Effector memory CD4-positive, alpha-beta T cell (primary cell): ENCODE measurements around the gene USH2A.

Experiments
- DNase-seq, 3 donors: peaks; one replicate each; pipeline ENCODE4 v3.0.0-alpha.2; 2020
- H3K27ac ChIP-seq: 2 replicates; pipeline ENCODE4 v1.7.0; 2013; ENCODE audit warnings: mild to moderate bottlenecking, low read length, moderate library complexity; ENCODE audit not compliant: insufficient read depth, poor library complexity, severe bottlenecking
- H3K27me3 ChIP-seq: replicated peaks from 2 replicates; pipeline ENCODE4 v1.7.0; 2013; ENCODE audit warnings: mild to moderate bottlenecking, low read length; ENCODE audit not compliant: insufficient read depth, control insufficient read depth, poor library complexity, severe bottlenecking
- H3K36me3 ChIP-seq: 2 replicates; pipeline ENCODE4 v1.7.0; 2013; ENCODE audit warnings: mild to moderate bottlenecking, low read length, moderate library complexity; ENCODE audit not compliant: control insufficient read depth, insufficient read depth
- H3K4me1 ChIP-seq: 2 replicates; pipeline ENCODE4 v1.7.0; 2013; ENCODE audit warnings: low read length, mild to moderate bottlenecking; ENCODE audit not compliant: control insufficient read depth, insufficient read depth, poor library complexity, severe bottlenecking
- H3K4me3 ChIP-seq: 2 replicates; pipeline ENCODE4 v1.7.0; 2013; ENCODE audit warnings: low read length, low read depth, mild to moderate bottlenecking; ENCODE audit not compliant: insufficient read depth, poor library complexity, severe bottlenecking
- H3K9me3 ChIP-seq: 2 replicates; pipeline ENCODE4 v1.7.0; 2013; ENCODE audit warnings: mild to moderate bottlenecking, low read length, moderate library complexity; ENCODE audit not compliant: control insufficient read depth

Gene USH2A

DNA sequence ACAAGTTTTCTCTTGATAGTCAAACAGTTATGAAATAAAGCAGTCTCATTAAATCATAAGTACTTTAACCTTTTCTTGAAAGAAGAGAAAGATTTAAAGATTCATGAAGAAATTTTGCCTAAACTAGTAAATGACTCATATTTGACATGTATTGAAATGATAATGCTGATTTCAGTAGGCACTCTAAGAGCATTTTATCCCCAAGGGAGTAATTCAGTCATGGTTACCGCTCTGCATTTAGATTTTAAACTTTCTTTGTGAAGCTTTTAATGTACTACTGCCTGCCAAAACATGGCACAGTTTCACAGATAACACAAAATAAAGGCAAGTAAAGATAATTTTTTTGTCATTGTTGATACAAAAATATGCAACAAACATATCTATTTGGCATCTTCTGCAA, 6.8 kb downstream of the USH2A start:
- H3K4me1 ChIP-seq = no peaks in the 10 kb centered on the region
- no peak for DNase-seq
- H3K27ac ChIP-seq = no peak overlapping the region

DNA sequence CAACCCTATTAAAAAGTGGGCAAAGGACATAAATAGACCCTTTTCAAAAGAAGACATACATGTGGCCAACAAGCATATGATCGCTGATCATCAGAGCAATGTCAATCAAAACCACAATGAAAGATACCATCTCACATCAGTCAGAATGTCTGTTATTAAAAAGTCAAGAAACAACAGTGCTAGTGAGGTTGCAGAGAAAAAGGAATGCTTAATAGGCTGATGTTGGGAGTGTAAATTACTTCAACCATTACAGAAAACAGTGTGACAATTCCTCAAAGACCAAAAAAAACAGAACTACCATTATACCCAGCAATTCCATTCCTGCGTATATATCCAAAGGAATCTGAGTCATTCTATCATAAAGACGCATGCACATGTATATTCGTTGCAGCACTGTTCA, 13.2 kb downstream of the USH2A start:
- no peaks in the 10 kb centered on the region for H3K4me1 ChIP-seq
- DNase-seq = no peak
- no peaks in the 10 kb centered on the region for H3K27me3 ChIP-seq
- H3K4me3 ChIP-seq = no peak overlapping the region
- H3K9me3 ChIP-seq = no peaks in the 10 kb centered on the region
- H3K27ac ChIP-seq = no peak overlapping the region
- no peaks in the 10 kb centered on the region for H3K36me3 ChIP-seq

More for the DNA sequence above, 6.8 kb downstream of the USH2A start:
- Histone ChIP-seq H3K4me3 (no peak overlapping the region), H3K9me3 (no peaks in the 10 kb centered on the region), H3K36me3 (no peaks in the 10 kb centered on the region), H3K27me3 (no peaks in the 10 kb centered on the region)

DNA sequence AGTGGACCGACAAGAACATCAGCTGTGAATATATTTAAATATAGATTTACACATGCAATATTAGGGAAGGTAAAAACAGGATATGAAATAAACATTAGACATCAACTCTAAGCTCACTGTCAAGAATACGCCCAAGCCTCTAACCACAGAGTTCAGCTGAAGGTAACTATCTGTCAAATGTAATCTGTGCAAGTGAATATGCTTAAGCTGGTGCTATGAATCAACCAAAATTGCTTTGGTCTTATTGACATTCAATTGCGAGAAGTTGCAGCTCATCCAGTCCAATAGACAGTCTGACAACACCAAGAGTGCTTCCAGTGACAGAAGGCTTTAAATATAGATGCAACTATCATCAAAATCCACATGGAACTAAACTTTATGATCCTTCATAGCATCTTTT, 32.3 kb downstream of the USH2A start:
- Histone ChIP-seq H3K27me3 (no peaks in the 10 kb centered on the region), H3K27ac (no peak overlapping the region), H3K4me3 (no peak overlapping the region), H3K4me1 (no peaks in the 10 kb centered on the region), H3K36me3 (no peaks in the 10 kb centered on the region), H3K9me3 (no peaks in the 10 kb centered on the region)
- DNase-seq = no peak

DNA sequence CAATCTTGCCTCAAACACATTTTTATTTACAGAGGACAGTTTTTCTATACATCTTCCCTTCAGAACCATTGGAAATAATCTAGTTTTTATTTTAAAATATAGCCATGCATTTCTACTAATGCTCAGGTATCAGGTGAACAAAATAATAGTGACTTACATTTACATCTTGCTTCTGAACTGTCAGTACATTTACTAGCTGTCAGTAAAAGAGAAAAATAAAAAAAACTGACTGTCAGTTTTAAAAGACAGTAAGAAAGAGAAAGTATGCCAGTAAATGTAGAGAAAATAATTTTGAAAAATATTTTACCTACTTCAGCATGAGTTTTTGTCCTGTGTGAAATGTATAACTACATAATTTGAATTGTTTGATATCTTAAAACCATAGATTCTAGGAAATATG, 33.5 kb downstream of the USH2A start:
- Histone ChIP-seq H3K9me3 (no peaks in the 10 kb centered on the region), H3K4me1 (no peaks in the 10 kb centered on the region), H3K27me3 (no peaks in the 10 kb centered on the region), H3K27ac (no peak overlapping the region), H3K4me3 (no peak overlapping the region), H3K36me3 (no peaks in the 10 kb centered on the region)
- no peak for DNase-seq

DNA sequence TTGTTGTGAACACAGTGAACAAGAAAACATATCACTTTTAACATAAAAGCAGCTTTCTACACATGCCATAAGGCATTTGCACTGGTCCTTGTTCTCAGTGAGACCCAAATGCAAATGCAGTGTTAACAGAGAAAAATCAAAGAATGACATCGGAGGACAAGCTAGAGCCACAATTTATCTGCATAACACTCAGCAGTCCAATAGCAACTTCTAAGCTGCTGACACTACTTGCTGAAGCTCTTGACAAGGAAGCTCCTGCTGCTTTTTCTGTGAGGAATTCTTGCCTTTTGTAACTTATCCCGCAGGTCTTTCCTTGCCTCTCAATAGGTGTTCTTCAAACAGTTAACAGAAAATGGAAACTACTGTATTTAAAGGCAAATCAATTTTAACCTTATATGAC, 34.7 kb downstream of the USH2A start:
- no peaks in the 10 kb centered on the region for H3K36me3 ChIP-seq
- H3K27me3 ChIP-seq = no peaks in the 10 kb centered on the region
- DNase-seq = no peak
- no peak overlapping the region for H3K27ac ChIP-seq
- no peaks in the 10 kb centered on the region for H3K4me1 ChIP-seq
- H3K9me3 ChIP-seq = no peaks in the 10 kb centered on the region
- H3K4me3 ChIP-seq = no peak overlapping the region

DNA sequence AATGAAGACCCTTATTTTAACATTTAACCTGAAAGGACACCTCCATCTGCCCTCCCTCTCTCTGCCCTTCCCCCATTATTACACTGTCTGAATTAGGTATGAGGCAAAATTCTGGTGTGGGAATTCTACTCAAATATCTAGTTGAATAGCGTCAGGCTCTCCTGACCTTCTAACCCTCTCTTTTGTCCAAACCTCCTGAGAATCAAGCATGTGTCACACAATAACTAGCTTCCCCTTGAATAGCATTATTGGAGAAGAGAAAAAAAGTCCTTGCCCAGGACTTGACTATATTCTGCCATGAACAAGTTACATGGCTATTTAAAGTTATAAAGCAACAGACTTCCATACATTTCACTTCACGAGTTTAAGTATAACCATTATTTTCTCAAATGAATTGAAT, 35.5 kb downstream of the USH2A start:
- Histone ChIP-seq H3K27ac (no peak overlapping the region), H3K4me3 (no peak overlapping the region), H3K9me3 (no peaks in the 10 kb centered on the region), H3K27me3 (no peaks in the 10 kb centered on the region), H3K36me3 (no peaks in the 10 kb centered on the region), H3K4me1 (no peaks in the 10 kb centered on the region)
- DNase-seq = no peak

DNA sequence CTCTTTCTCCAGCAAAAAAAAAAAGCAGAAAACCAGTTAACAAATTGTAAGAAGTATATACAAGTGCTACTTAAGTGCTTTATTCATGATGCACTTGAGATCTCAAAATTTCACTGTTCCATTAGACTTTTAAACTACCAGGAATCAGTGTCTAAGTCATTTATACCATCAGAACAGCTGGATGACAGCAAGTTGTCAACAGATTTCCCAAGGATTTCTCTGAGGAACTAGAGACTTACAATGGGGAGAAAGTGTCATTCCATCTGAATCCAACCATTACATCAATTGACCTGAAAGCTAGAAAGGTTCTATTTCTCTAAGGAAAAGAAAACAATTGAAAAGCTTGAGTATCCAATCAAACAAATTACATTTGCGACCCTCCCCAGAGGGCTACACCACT, 43.8 kb downstream of the USH2A start:
- no peak for DNase-seq
- Histone ChIP-seq H3K36me3 (no peaks in the 10 kb centered on the region), H3K4me1 (no peaks in the 10 kb centered on the region), H3K4me3 (no peak overlapping the region), H3K27ac (no peak overlapping the region), H3K27me3 (no peaks in the 10 kb centered on the region), H3K9me3 (no peaks in the 10 kb centered on the region)

DNA sequence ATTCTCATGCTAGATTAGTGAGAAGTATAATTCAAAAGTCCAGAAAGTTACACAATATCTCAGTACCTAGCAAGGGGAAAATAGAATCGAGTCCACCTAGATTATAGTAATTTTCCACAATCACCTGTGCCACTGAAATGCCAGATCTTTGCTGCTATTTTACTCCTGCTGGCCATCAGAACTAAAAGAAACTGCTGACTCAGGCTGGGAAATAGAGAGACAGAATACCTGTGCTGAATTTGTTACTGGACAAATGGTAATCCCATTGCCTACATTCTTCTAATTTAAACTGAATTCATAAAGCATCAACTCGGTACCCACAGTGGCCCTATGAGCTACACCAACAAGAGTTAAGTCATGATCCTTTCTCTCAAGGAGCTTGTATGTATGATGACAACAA, 55.0 kb downstream of the USH2A start:
- no peak for DNase-seq
- no peaks in the 10 kb centered on the region for H3K36me3 ChIP-seq

DNA sequence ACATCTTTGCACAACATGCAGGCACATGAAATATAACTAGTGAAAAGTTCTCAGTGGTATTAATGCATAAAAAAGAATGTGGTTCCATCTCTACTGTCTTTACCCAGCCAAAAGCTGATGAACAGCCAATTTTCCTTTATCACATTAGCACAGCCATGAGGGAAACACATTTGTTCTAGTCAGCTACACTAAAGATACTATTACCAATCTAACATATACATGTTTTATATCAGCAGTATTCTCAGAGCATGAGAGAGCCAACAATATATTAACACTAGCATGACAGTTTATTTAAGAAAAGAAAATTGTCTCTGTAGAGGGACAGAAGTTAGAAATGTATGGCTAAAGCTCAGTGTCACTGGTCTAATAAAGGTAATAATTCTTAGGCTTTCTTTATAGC, 56.3 kb downstream of the USH2A start:
- no peak overlapping the region for H3K27ac ChIP-seq
- DNase-seq = no peak
- no peaks in the 10 kb centered on the region for H3K36me3 ChIP-seq
- H3K27me3 ChIP-seq = no peaks in the 10 kb centered on the region
- no peaks in the 10 kb centered on the region for H3K9me3 ChIP-seq
- no peaks in the 10 kb centered on the region for H3K4me1 ChIP-seq
- no peak overlapping the region for H3K4me3 ChIP-seq

More for the DNA sequence above, 55.0 kb downstream of the USH2A start:
- H3K27ac ChIP-seq = no peak overlapping the region
- H3K9me3 ChIP-seq = no peaks in the 10 kb centered on the region
- H3K4me3 ChIP-seq = no peak overlapping the region
- no peaks in the 10 kb centered on the region for H3K27me3 ChIP-seq
- no peaks in the 10 kb centered on the region for H3K4me1 ChIP-seq

DNA sequence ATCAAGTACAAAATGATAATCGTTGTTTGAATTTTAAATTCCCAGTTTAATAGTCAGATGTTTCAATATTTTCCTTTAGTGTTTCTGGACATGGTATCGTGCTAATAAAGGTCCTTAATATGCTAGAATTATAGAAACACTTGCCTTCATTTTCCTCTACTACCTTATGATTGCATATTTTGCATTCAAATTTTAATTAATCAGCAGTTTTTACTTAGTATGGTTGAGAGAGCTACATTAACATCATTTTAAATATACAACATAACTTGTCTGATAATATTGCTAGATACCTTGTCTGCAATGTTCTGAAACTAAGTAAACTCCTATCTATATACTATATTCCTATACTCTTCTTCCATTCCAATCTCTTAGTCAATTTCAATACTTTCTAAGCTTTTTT, 66.3 kb downstream of the USH2A start:
- no peak for DNase-seq
- Histone ChIP-seq H3K9me3 (no peaks in the 10 kb centered on the region), H3K36me3 (no peaks in the 10 kb centered on the region), H3K4me3 (no peak overlapping the region), H3K27ac (no peak overlapping the region), H3K4me1 (no peaks in the 10 kb centered on the region), H3K27me3 (no peaks in the 10 kb centered on the region)

DNA sequence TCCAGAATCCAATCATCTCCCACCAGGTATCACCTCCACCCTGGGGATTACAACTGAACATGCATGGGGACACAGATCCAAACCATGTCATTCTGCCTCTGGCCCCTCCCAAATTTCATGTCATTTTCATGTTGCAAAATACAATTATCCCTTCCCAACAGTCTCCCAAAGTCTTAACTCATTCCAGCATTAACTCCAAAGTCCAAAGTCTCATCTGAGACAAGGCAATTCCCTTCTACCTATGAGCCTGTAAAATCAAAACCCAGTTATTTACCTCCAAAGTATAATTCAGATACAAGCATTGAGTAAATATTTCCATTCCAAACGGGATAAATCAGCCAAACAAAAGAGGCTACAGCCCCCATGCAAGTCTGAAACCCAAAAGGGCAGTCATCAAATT, 73.1 kb downstream of the USH2A start:
- Histone ChIP-seq H3K4me3 (no peak overlapping the region), H3K4me1 (no peaks in the 10 kb centered on the region)
- DNase-seq = no peak

More for the DNA sequence above, 73.1 kb downstream of the USH2A start:
- Histone ChIP-seq H3K27me3 (no peaks in the 10 kb centered on the region), H3K9me3 (no peaks in the 10 kb centered on the region), H3K36me3 (no peaks in the 10 kb centered on the region), H3K27ac (no peak overlapping the region)
